Smooth muscle cell of the brain vasculature (primary cell): Measurements from ENCODE around the gene DDIT4.
"Not testable (repeated sequence)": the region's sequence is repeated elsewhere in the genome, so short reads cannot be mapped to it uniquely, and the experiment has no call there.

Experiments
- DNase-seq: peaks from one replicate; pipeline ENCODE4 v3.0.0-alpha.2; 2012; ENCODE audit warnings: low read depth, low spot score

The DDIT4 gene

DNA sequence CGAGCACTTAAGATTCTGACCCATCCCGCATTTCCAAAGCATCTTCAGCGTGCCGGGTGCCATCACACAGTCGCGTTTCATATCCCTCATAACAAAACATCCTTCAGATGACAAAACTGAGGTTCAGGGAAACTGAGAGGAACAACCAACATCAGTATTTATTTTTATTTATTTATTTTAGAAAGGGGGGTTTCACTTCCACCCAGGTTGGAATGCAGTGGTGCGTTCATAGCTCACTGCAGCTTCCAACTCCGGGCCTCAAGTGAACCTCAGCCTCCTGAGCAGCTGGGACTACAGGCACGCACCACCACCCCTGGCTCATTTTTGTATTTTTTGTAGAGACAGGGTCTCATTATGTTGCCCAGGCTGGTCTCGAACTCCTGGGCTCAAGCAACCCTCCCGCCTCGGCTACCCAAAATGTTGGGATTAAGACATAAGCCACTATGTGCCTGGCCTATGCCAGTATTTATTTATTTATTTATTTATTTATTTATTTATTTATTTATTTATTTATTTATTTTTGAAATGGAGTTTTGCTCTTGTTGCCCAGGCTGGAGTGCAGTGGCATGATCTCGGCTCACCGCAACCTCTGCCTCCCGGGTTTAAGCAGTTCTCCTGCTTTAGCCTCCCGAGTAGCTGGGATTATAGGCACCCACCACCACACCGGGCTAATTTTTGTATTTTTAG lies 24.4 kb upstream of the DDIT4 start:
- DNase-seq: not testable (repeated sequence)

DNA sequence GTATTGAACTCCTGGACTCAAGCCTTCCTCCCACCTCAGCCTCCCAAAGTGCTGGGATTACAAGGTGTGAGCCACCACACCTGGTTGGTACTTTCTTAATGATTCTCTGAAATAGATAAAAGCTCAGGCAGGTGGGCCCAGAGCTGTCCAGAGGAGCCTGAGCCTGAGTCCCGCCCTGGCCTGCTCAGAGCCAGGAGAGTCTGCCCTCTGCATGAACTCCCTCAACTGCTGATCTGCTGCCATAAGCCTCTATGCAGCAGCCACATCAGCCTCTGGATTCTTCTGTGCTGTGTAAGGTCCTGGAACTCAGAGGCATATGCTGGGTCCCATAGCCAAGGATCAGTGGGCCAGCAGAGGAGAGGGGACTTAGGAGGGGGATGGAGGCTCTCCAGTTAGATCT lies 23.1 kb upstream of the DDIT4 start:
- no peak for DNase-seq

- DNase-seq: no peak
Observed at GRCh38 chr10:72251635-72252034, 22.1 kb upstream of the DDIT4 start.

DNA sequence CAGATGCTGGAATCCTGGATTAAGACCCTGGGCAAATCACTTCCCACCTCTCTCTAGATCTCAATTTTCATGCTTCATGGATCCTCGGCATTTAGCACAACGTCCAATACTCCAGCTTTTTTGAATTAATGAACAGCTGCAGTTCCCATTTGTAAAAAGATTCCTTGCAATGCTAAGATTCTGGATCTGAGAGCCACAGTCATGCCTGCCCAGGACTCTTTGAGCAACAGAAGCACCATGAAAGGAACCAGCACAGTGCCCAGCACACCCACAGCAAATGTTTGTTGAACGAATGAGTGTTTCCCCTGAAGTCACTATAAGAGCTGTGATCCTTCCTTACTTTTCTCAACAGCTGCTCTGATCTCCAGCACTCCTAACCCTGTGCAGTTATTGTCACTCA lies 20.8 kb upstream of the DDIT4 start:
- DNase-seq: no peak

GRCh38 chr10:72253578-72253977 lies 20.1 kb upstream of the DDIT4 start:
- no peak for DNase-seq

DNA sequence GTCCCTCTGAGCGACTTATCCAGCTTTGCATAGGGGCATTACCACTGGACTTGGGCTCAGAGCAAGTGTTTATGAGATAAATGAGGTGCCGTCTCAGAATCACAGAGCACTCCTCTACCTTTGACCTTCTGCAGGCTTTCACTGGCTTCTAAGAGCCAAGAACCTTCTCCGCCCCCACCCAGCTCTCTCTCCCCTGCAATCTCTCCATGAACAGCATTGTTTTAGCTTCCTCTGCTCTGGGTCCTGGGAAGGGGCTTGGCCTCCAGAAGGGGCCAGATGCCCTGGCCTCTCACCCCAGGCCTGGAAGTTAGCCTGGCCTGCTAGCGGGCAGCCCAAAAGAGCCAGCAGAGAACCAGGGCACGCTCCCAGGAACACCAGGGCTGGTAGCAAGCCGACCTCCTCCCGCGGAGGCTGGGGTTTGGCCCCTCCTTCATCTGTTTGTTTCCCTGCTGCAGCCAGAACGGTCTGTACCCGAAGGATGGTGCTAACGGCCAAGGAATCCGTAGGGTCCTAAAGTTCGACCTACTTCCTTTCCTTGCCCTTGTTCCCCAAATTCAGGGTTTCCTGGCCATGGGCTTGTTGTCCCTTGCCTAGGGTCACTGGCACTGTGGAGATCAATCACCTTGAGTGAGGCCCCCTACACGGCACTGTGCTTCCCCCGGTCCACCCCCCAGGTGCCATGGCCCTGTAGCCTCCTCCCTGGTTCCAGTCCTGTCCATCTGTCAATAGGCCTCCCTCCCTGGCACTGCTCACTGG lies 18.7 kb upstream of the DDIT4 start:
- no peak for DNase-seq

GRCh38 chr10:72255977-72256729 lies 17.6 kb upstream of the DDIT4 start:
- no peak for DNase-seq

DNA sequence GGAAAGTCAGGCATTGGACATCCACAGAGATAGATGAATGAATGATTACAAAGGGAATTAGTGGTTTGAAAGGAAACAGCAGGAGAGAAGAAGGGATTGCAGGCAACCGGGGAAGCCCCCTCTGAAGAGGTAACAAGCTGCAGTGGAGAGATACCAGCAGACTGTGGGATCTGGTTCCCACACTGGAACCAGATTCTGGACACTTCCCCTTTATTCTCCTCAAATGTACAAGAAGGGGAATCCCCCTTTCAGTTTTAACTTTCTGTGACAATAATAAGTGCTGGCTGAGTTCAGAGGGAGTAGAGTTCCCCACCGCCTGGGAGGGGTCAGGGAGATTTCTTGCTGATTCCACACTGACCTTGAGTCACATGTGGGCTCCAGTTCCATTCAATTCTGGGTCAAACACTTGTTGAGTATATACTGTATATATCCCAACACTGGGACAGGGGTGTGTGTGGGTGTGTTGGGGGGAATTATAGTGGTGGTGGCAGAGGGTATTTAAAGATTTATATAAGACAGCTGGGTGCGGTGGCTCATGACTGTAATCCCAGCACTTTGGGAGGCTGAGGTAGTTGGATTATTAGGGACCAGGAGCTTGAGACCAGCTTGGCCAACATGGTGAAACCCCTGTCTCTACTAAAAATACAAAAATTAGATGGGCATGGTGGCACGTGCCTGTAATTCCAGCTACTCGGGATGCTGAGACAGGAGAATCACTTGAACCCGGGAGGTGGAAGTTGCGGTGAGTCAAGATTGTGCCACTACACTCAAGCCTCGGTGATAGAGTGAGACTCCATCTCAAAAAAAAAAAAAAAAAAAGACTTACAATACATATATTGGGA lies 16.5 kb upstream of the DDIT4 start:
- DNase-seq: no peak

- DNase-seq: no peak
Observed at GRCh38 chr10:72258617-72259016, 15.1 kb upstream of the DDIT4 start.

- no peak for DNase-seq
Observed at GRCh38 chr10:72259491-72260238, 14.1 kb upstream of the DDIT4 start.

- DNase-seq: no peak
Observed at GRCh38 chr10:72260239-72260975, 13.3 kb upstream of the DDIT4 start.

DNA sequence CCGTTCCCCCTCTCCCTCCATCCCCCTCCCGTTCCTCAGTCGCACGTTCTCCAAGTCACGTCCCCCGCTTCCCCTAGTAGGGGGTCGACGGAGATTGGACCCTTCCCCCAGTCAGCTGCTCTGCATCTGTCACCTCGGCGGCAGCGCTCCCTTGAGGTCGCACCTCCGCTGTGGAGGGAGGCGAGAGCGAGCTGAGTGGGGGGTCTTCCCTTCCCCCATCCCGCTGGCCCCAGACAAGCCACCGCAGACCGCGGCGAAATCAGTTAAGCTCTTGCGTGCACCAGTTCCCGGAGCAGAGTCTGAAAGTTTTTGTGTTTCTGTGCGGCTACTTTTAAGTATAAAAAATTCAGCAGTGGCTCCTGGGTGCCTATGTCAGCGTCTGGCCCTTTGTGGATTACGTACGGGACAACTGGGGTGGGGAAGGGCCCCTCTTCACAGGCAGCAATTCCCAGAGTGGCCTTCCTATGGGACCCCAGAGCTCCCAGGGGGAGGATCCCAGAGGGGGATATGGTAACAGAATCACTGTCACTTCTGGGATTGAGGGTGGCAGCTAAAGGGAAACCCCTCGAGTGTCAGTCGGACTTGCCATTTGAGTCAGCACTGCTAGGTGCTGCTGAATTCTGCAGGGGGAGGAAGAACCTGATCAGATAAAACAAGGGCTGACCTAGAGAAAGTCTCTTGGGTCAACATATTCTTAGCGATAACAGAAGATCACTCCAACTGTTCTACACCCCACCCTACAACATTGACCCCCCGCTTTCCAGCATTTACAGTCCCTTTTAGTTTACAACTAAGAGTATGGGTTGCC lies 12.5 kb upstream of the DDIT4 start:
- DNase-seq: no peak

DNA sequence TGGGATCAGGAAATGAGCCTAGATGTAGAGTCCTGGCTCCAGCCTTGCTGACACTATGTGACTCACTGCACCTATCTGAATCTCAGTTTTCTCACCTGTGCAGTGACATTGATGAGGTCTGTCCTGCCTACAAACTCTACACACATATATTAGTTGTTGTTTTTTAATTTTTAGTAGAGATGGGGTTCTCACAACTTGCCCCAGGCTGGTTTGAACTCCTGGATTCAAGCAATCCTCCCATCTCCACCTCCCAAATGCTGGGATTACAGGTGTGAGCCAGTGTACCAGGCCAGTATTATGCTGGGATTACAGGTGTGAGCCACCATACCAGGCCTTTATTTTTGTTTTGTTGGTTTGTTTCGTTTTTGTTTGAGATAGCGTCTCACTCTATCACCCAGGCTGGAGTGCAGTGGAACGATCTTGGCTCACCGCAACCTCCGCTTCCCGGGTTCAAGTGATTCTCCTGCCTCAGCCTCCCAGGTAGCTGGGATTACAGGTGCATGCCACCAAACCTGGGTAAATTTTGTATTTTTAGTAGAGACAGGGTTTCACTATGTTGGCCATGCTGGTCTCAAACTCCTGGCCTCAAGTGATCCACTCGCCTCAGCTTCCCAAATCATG lies 11.8 kb upstream of the DDIT4 start:
- DNase-seq: no peak

- DNase-seq: no peak
Observed at GRCh38 chr10:72263613-72264241, 10.0 kb upstream of the DDIT4 start.

- no peak for DNase-seq
Observed at GRCh38 chr10:72264536-72264935, 9.2 kb upstream of the DDIT4 start.

- DNase-seq: no peak
Observed at GRCh38 chr10:72265508-72265907, 8.2 kb upstream of the DDIT4 start.

DNA sequence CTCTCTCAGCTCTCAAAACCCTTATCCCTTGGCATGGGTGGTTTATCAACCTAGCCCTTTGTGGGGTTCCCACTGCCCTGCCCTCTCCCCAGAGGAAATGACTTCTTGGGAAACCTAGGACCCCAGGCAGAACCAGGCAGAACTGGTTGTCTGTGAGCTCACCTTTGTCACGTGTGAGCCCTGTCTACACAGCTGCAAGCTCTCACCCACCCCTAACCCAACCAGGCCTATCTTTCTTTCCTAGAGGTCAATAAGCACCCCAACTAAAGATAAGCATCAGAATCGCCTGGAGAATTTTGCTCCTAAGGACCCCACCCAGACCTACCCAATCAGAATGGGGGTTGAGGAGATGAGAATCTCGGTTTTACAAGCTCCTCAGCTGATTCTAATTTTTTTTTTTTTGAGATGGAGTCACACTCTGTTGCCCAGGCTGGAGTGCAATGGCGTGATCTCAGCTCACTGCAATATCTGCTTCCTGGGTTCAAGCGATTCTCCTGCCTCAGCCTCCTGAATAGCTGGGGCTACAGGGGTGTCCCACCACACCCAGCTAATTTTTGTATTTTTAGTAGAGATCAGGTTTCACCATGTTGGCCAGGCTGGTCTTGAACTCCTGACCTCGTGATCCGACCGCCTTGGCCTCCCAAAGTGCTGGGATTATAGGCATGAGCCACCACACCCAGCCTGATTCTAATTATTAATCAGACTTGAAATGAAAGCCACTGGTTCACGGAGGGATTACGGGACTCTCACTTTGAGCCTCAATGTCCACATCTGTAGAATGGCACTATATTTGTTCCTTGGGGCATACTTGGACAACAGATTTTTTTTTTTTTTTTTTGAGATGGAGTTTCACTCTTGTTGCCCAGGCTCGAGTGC lies 7.5 kb upstream of the DDIT4 start:
- DNase-seq: no peak

GRCh38 chr10:72267381-72267780 lies 6.3 kb upstream of the DDIT4 start:
- DNase-seq: no peak
